Limb (tissue), 2 donors: ENCODE data around the gene ZNF528.

Source experiments
- DNase-seq, 2 donors: peaks; one replicate each; pipeline ENCODE4 v3.0.0-alpha.2; 2016; ENCODE audit errors: extremely low spot score in 2 of 2

Gene ZNF528

DNA sequence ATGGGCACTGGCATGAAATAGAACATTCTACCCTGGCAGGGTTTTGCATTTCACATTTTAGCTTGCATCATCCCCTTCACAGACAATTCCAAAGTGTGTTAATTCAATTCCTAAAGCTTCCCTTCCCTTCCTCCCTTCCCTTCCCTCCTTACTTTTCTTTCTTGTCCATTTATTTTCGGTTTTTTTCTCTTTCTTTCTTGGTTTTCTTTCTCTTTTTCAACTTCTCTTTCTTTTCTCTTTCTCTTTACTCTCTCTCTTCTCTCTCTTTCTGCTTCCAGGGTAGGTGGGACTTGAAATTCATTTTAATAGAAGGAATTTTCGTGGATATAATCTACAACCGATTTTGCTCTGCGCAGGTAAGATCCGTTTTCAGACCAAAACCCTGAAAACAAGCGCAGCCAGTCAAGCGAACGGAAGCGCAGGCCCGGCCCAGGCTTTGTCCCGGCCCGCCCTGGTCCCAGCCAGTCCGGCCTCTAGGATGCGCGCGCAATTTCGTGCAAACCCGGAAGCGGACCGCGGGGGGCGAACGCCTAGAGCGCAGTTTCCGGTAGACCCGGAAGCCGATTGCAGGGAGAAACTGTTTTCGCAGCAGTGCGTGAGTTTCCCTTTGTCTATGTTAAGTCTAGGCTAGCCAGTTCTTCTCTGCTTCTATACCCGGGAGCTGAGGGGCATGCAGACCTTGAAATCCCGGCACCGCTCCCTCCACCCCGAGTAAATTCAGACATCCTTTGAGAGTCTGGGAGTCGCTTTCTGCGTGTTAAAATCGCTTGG lies at the start of gene ZNF528:
Gene ZNF528 (plus strand): TSS at position 540 of the 771 bp plus-strand sequence. CDS start 4,165 bp downstream, outside the sequence.
- DNase-seq = peak; percentile 96 to 99

DNA sequence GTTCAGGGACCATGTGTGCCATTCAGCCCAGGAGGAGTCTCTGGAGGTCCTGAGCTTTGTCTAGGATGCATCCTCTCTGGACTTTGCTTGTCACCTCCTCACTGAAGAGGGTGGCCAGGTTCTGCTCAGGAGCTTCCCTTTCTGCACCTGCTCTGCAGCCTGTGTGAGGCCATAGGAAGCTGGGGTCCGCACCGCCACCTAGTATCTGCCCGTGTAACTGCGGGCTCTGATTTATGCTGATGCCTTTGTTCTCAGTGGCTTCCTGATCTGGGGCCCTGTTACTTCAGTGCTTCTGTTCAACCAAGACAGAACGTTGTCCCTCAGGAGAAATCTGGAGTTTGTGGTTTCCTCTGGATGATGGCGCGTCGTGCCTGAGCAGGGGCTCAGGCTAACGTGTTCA lies 46.1 kb upstream of the ZNF528 start:
- no peak for DNase-seq

DNA sequence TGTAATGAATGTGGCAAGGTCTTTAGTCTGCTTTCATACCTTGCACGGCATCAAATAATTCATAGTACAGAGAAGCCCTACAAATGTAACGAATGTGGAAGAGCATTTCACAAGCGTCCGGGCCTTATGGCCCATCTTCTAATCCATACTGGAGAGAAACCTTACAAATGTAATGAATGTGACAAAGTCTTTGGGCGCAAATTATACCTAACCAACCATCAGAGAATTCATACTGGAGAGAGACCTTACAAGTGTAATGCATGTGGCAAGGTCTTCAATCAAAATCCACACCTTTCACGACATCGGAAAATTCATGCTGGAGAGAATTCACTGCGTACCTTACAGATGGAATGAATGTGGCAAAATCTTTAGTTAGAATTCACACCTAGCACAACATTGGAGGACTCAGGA lies 31.2 kb upstream of the ZNF528 start:
- no peak for DNase-seq

DNA sequence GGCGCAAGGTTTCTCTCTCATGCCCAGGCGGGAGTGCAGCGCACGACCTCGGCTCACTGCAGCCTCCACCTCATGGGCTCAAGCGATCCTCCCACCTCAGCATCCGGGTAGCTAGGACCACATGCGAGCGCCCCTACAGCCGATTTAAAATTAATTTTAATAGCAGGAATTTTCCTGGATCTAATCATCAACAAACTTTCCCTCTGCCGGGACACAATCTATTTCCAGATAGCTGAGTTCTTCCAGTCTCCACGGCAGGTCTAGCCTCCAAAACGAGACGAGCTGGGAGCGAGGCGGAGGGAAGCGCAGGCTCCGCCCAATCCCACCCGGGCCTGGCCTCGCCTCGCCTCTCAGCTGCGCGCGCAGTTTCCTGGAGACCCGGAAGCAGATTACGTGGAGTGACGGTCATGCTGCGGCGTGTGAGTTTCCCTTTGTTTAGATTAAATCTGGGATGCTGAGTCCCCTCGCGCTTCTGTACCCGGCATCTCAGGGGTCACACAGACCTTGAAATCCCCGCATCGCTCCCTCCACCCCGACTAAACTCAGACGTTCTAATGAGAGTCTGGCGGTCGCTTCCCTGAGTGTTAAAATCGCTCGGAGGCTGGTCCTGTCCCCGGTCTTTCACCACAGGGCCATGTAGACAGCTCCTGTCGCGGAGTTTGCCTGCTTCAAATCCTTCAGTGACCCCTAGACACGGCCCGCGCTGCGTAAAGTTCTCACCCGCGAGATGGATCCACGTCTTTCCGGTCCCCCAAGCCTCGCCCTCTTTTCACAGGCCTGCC lies 27.9 kb upstream of the ZNF528 start, which contains the start of gene ZNF880:
Gene ZNF880 (plus strand): TSS at position 365 of the 782 bp plus-strand sequence. CDS start 43 bp downstream, at position 408.
- peak; percentile 97 for DNase-seq

DNA sequence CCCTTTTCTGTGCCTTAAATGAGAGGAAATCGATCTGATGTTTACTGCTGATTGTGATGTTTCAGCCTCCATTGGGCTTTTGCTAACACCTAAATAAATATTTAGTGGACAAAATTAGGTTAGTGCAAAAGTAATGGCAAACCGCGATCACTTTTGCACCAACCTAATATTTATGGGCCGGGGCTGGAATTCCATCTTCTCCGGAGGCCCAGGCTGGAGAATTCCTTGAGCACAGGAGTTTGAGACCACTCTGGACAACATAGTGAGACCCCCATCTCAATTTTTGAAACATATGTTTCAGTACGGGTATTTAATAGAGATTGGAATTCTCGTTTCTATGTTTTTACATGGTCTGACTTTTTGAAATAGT lies 27.3 kb upstream of the ZNF528 start:
- peak in 1 of 2 donors; percentile 1 for DNase-seq

DNA sequence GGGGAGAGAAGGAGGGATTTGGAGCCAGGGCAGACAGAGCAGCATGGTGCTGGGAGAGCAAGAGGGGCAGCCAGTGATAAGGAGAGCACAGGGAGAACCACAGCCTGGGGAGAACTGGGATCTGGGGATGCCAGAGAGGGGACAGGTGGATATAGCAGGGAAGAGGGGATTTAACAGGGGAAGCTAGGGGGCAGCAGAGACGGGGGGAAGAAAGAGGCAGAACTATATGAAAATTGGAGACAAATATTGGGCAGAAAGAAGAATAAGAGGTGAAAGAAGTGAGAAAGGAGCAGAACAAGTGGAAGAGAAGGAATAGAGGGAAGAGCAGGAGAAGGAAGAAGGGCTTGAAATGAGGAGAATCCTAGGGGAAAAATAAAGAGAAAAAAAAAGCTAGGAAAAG lies 6.5 kb upstream of the ZNF528 start:
- no peak for DNase-seq

DNA sequence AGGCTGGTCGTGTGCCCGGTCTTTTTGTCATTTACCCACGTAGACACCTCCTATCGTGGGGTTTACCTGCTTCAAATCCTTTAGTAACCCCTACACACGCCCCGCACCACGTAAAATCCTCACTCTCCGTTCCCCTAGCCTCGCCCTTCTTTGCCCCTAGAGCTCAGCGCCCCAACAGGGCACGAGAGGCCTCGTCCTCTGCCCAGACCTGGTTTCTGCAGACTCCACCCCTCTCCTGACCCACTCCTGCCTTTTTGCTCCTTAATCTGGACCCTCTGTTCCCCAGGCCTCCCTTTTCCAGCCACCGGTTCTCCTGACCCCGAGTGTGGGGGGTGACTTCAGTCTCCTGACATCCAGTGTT lies 412 bp downstream of the ZNF528 start:
- no peak for DNase-seq

DNA sequence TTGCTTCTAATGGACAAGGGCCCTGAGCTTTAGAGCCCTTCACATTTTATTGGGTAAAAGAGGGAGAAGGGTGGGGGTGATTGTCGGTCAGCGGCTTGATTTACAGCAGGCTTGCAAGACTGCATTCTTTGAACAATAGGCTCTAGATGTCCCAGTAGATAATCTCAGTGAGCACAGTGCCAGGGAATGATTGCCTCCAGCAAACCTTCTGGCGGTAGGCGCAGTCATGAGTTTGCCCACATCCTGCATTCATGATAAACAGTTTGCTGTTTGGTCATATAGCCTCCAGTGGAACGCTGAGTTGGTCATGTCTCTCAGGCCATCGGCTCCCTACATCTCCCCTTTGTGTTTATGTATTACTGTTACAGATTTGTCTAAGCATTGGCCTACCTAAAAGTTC lies 12.6 kb downstream of the ZNF528 start:
- DNase-seq = no peak

DNA sequence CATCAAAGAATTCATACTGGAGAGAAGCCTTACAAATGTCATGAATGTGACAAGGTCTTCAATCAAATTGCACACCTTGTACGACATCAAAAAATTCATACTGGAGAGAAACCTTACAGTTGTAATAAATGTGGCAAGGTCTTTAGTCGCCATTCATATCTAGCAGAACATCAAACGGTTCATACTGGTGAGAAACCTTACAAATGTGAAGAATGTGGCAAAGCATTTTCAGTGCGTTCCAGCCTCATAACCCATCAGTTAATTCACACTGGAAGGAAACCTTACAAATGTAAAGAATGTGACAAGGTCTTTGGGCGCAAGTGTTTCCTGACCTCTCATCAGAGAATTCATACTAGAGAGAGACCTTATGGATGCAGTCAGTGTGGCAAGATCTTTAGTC lies 18.1 kb downstream of the ZNF528 start:
- DNase-seq = no peak

DNA sequence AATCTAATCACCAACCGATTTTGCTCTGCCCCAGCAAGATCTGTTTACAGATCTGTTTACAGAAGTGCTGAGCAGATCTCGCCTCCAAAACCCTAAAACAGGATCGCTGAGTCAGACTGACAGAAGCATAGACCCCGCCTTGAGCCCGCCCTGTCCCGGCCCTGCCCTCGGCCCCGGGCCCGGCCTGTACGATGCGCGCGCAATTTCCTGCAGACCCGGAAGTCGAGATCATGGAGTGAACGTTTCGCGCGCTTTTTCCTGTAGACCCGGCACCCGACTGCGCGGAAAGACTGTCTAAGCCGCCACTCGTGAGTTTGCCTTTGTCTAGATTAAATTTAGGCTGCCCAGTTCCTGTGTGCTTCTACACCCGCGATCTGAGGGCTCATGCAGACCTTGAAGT lies 31.3 kb downstream of the ZNF528 start, which contains the start of gene ZNF534:
Gene ZNF534 (plus strand): TSS at position 212 of the 400 bp plus-strand sequence. CDS start 2,327 bp downstream, outside the sequence.
- no peak for DNase-seq

DNA sequence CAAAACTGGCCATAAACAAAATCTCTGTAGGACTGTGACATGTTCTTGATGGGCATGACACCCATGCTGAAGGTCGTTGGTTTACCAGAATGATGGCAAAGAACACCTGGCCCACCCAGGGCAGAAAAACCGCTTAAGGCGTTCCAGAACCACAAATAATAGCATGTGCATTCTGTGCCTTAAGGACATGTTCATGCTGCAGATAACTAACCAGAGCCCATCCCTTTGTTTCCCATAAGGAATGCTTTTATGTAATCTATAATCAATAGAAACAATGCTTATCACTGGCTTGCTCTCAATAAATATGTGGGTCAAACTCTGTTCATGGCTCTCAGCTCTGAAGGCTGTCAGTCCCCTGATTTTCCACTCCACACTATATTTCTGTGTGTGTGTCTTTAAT lies 44.5 kb downstream of the ZNF528 start:
- no peak for DNase-seq

DNA sequence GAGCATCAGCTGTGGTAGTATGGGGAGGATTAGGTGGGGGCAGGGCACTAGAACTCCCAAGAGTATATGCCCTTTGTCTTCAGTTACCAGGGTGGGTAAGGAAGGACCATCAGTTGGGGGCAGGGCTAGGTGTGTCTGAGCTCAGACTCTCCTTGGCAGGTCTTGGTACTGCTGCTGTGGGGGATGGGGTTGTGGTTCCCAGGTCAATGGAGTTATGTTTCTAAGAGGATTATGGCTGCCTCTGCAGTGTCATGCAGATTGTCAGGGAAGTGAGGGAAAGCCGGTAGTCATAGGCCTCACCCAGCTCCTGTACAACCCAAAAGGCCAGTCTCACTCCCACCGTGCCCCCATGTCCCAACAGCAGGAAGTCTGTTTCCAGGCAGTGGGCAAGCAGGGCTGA lies 46.9 kb downstream of the ZNF528 start:
- DNase-seq = no peak

DNA sequence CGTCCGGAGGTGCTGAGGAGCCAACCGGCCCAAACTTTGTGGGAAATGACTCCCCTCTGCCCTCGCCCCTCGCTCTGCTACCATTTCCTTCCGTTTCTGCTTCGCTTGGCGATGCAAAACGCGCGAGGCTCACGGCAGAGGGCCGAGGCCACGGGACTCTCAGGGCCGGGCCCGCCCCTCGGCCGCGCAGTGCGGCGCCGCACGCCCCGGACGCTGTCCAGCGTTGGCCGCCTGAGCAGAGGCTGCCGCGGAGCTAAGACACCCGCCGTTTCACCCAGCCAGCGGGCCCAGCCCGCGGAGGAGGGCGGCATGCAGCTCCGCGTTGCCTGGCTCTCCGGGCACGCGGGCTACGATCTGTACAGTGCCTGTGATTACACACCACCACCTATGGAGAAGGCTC lies 53.6 kb downstream of the ZNF528 start:
- no peak for DNase-seq

DNA sequence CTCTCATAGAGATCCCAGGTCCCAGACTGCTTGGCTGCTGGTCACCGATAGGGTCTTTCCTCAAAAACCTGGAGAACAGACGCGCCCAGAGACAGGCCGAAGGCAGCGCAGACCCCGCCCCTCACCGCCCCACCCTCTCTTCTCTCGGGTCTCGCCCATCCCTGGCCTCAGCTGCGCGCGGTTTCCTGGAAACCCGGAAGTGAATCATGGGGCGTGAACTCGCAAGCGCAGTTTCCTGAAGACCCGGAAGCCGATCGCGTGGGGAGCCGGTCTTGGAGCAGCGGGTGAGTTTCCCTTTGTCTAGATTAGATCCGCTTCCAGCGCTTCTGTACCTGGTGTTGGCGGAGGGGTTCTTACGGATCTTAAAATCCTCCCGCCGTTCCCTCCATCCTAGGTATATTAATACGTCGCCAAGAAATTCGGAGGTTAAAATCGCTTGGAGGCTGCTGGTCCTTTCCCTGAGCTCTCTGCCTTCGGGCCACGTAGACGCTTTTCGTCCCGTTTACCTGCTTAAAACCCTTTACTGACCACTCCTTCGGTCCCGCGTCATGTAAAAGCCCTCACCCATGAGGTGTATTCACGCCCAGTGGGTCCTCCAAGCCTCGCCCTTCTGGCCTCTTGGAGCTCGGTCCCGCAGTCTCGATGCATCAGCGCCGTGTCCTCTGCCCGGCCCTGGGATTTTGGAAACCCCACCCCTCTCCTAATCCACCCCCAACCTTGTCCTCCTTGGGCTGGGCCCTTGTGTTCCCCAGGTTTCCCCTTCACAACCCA lies 55.9 kb downstream of the ZNF528 start, which contains the start of gene ZNF578:
Gene ZNF578 (plus strand): TSS at position 230 of the 771 bp plus-strand sequence. CDS start 48,293 bp downstream, outside the sequence.
- peak; percentile 91 to 92 for DNase-seq

DNA sequence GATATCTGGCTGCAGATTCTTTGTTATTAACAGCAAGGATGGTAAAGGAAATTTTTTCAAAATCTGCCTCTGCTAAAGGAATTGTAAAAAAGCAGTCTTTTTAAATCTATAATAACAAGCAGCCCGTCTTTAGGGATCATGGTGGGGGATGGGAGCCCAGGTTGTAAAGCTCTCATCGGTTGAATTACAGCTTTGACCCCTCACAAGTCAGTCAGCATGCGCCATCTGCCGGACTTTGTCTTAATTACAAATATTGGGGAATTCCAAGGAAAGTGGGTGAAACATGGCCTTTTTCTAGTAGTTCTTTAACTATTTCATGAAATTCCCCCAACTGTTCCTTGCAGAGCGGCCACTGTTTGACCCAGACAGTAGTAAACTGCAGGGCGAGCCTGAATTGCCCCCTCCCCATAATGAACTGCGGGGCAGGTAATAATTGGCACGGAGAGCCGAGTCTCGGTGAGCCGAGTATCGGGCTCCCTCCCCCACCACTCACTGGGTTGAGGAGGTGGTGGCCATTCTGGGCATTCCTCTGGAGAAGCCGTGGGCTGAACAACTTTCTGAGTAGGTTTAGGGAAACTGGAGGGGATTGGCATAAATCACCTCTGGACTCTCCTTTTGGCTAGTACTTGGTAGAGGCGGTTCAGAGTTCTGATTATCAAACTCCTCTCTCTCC lies 67.3 kb downstream of the ZNF528 start:
- DNase-seq = no peak
